GM12878 (cell line): ENCODE results near the gene DGKB. TPM values are rescaled to one million over a fixed set of nuclear protein-coding genes. Genes with fewer than 3 reads are reported as not detected.

Source experiments
- ATAC-seq: fragments of 200-7000 bp; cut with Tn5 transposase; 3 replicates; pipeline ENCODE4 v1.9.1; 2020; ENCODE audit warnings: mild to moderate bottlenecking, moderate library complexity
- BruUV-seq: library from RNA; stranded (reverse); fragments of 400-500 nt; replicated peaks from 2 replicates; lab custom pipeline; 2021; lab: Mats Ljungman, UMichigan
- CTCF ChIA-PET: fragments of 300-600 bp; sonication (Branson Sonifier 250); formaldehyde crosslinking; extraction: SDS; loops from one replicate; lab custom pipeline; 2021; ENCODE audit warnings: inconsistent platforms; lab: Yijun Ruan, JAX
- POLR2A ChIA-PET: fragments of 350-600 bp; formaldehyde crosslinking; extraction: SDS; loops from one replicate; lab custom pipeline; 2021; ENCODE audit warnings: inconsistent platforms; lab: Charles Lee
- RAD21 ChIA-PET: fragments of 300-600 bp; sonication (Branson Sonifier 250); formaldehyde crosslinking; loops from one replicate; lab custom pipeline; 2023; ENCODE audit warnings: antibody characterized with exemption; ENCODE audit not compliant: unreplicated experiment; lab: Charles Lee
- SMC1A ChIA-PET: fragments of 300-600 bp; sonication (Branson Sonifier 250); formaldehyde crosslinking; loops from one replicate; lab custom pipeline; 2023; ENCODE audit not compliant: unreplicated experiment, uncharacterized antibody; lab: Charles Lee
- DNase-seq: peaks from one replicate; pipeline ENCODE4 v3.0.0-alpha.2; 2011; ENCODE audit warnings: low read depth, low spot score
- FAIRE-seq: peaks from 3 replicates; lab custom pipeline; 2011; peaks lifted over from hg19 to GRCh38; lab: Jason Lieb, UNC
- H2AFZ ChIP-seq: 2 replicates; pipeline ENCODE4 v1.6.0; 2011; ENCODE audit warnings: low read depth, low read length, control low read depth; ENCODE audit not compliant: control insufficient read depth
- H3K27ac ChIP-seq: 2 replicates; pipeline ENCODE4 v1.5.1; 2011; ENCODE audit warnings: control low read depth; ENCODE audit not compliant: control insufficient read depth, insufficient read depth
- H3K27me3 ChIP-seq, 2 experiments: replicated peaks in 1 of 2; 2 replicates each; pipeline versions ENCODE4 v1.6.0 to v1.6.1; 2011; ENCODE audit warnings: low read length in 1 of 2; ENCODE audit not compliant: control insufficient read depth in 2 of 2, insufficient read depth in 2 of 2
- H3K36me3 ChIP-seq, 2 experiments: 2 replicates each; pipeline ENCODE4 v1.5.1; 2011; ENCODE audit warnings: low read length in 1 of 2; ENCODE audit not compliant: control insufficient read depth in 2 of 2, insufficient read depth in 2 of 2
- H3K4me1 ChIP-seq: 2 replicates; pipeline ENCODE4 v1.6.1; 2011; ENCODE audit warnings: mild to moderate bottlenecking, low read length, moderate library complexity, mixed read lengths; ENCODE audit not compliant: control insufficient read depth, insufficient read depth
- H3K4me2 ChIP-seq: 2 replicates; pipeline ENCODE4 v1.6.0; 2011; ENCODE audit warnings: control low read depth; ENCODE audit not compliant: control insufficient read depth, insufficient read depth
- H3K4me3 ChIP-seq: fragments of 200-600 bp; sonication (generic); 2 replicates; pipeline ENCODE4 v1.5.1; 2016
- H3K79me2 ChIP-seq: 2 replicates; pipeline ENCODE4 v1.6.0; 2011; ENCODE audit warnings: low read length; ENCODE audit not compliant: control insufficient read depth, insufficient read depth
- H3K9ac ChIP-seq: 2 replicates; pipeline ENCODE4 v1.8.0; 2011; ENCODE audit warnings: low read length, control low read depth, mixed read lengths; ENCODE audit not compliant: control insufficient read depth, insufficient read depth
- H3K9me3 ChIP-seq: replicated peaks from 3 replicates; pipeline ENCODE4 v1.5.1; 2011; ENCODE audit warnings: mild to moderate bottlenecking, low read length; ENCODE audit not compliant: control insufficient read depth, insufficient read depth
- H4K20me1 ChIP-seq: 2 replicates; pipeline ENCODE4 v1.6.0; 2011; ENCODE audit not compliant: control insufficient read depth, insufficient read depth
- EED ChIP-seq: sonication (generic); IDR thresholded peaks from 2 replicates; pipeline ENCODE4 v1.6.1; 2016; ENCODE audit warnings: antibody characterized with exemption, low read depth
- EGR1 ChIP-seq, 2 experiments: IDR thresholded peaks; 1 replicate in 1 of 2; 2 replicates in 1 of 2; pipeline ENCODE4 v1.6.1; 2011 to 2012; ENCODE audit warnings: low read depth in 2 of 2, low read length in 2 of 2, borderline replicate concordance in 1 of 2, mild to moderate bottlenecking in 1 of 2, moderate library complexity in 1 of 2
- KLF5 ChIP-seq: fragments of 450-650 bp; IDR thresholded peaks from 2 replicates; pipeline ENCODE4 v1.6.1; 2014; ENCODE audit warnings: mild to moderate bottlenecking; ENCODE audit not compliant: partially characterized antibody
- PRDM15 ChIP-seq: fragments of 450-650 bp; formaldehyde crosslinking; IDR thresholded peaks from 2 replicates; pipeline ENCODE4 v1.4.0; 2020; ENCODE audit warnings: mild to moderate bottlenecking, moderate library complexity
- RELA ChIP-seq: fragments of 450-650 bp; IDR thresholded peaks from 2 replicates; pipeline ENCODE4 v1.8.0; 2014; ENCODE audit warnings: borderline replicate concordance; ENCODE audit not compliant: partially characterized antibody
- SIX5 ChIP-seq: IDR thresholded peaks from 2 replicates; pipeline ENCODE4 v1.6.1; 2011; ENCODE audit warnings: mild to moderate bottlenecking, low read depth, low read length, moderate library complexity; ENCODE audit not compliant: severe bottlenecking
- SPI1 ChIP-seq: IDR thresholded peaks from 2 replicates; pipeline ENCODE4 v1.6.1; 2011; ENCODE audit warnings: low read depth, mild to moderate bottlenecking, low read length, moderate library complexity, borderline replicate concordance; ENCODE audit not compliant: insufficient read depth
- YY1 ChIP-seq: IDR thresholded peaks from 2 replicates; pipeline ENCODE4 v1.6.1; 2011; ENCODE audit warnings: low read depth, mild to moderate bottlenecking, low read length
- ZBED1 ChIP-seq: IDR thresholded peaks from 2 replicates; pipeline ENCODE4 v1.6.1; 2016; ENCODE audit warnings: borderline replicate concordance
- ZBTB11 ChIP-seq: fragments of 450-650 bp; formaldehyde crosslinking; IDR thresholded peaks from 2 replicates; pipeline ENCODE4 v1.5.0; 2022; ENCODE audit warnings: mild to moderate bottlenecking, missing genetic modification characterization
- ZNF217 ChIP-seq: fragments of 450-650 bp; IDR thresholded peaks from 2 replicates; pipeline ENCODE4 v1.6.1; 2017; ENCODE audit warnings: antibody characterized with exemption, mild to moderate bottlenecking
- ZNF622 ChIP-seq: fragments of 450-650 bp; IDR thresholded peaks from 2 replicates; pipeline ENCODE4 v1.6.1; 2017; ENCODE audit warnings: mild to moderate bottlenecking, inconsistent platforms
- WGBS: methylation state at CpG from one replicate; pipeline ENCODE4 v1.1.6; 2016; ENCODE audit warnings: low lambda C conversion rate; ENCODE audit not compliant: insufficient replicate concordance, insufficient coverage; ENCODE audit errors: missing lambda C conversion rate; 5-methylcytosine and 5-hydroxymethylcytosine counted together
- in situ Hi-C: fragments of 300-500 bp; cut with MboI; formaldehyde crosslinking; loops from 9 replicates; pipeline ENCODE4 v1.14.3; 2018; ENCODE audit warnings: mixed read lengths
- intact Hi-C: fragments of 100-400 bp; cut with micrococcal nuclease; formaldehyde crosslinking; loops from one replicate; pipeline ENCODE4 v1.14.2; 2022; ENCODE audit not compliant: unreplicated experiment
- polyA plus RNA-seq, 11 experiments: library from polyadenylated mRNA; depleted of rRNA in 4 of 11; unstranded in 6 of 11; stranded (reverse) in 5 of 11; fragments of >200 nt; fragmentation: Nextera tagmentation in 4 of 11; fragmentation: Illumina TruSeq in 1 of 11; extraction: Ambion mirVana in 4 of 11; extraction: Trizol in 1 of 11; gene quantifications; 1 replicate in 1 of 11; 2 replicates in 10 of 11; pipeline versions ENCODE4 v1.2.1 to v1.2.3, GENCODE V29; 2011 to 2016; ENCODE audit warnings: inconsistent platforms in 2 of 11, missing spikeins in 2 of 11, low read depth in 1 of 11
- total RNA-seq, 4 experiments: library from RNA; depleted of rRNA in 3 of 4; stranded (reverse); fragments of >200 nt in 3 of 4; fragmentation: Illumina TruSeq in 1 of 4; extraction: Trizol in 1 of 4; gene quantifications; 2 replicates each; pipeline versions ENCODE4 v1.2.1 to v1.2.3, GENCODE V29; 2013 to 2021

Gene DGKB
- total and polyA plus RNA-seq, 10 of the 15 experiments (the other 5 are each of a cell fraction or from before 2014, with no cell fraction given): 0.02 to 0.10 (median 0.04) TPM; not detected in 6

GRCh38 chr7:14839307-14839706 is 63.2 kb downstream of the DGKB start:
- BruUV-seq: no TSS peak
- Histone ChIP-seq H3K36me3 (no peaks in the 10 kb centered on the region), H3K27me3 (no peaks in the 10 kb centered on the region), H3K4me1 (no peaks in the 10 kb centered on the region), H3K4me2 (no peak overlapping the region), H3K9me3 (no peaks in the 10 kb centered on the region), H4K20me1 (no peaks in the 10 kb centered on the region), H3K27ac (no peak overlapping the region), H2AFZ (no peak overlapping the region), H3K4me3 (no peak overlapping the region), H3K79me2 (no peaks in the 10 kb centered on the region), H3K9ac (no peak overlapping the region)
- RAD21 ChIA-PET: no interaction called here
- no peak for TF ChIP-seq RELA
- no peak for TF ChIP-seq ZNF217
- SMC1A ChIA-PET: no interaction called here
- ATAC-seq (no peak), DNase-seq (no peak), FAIRE-seq (no peak)
- POLR2A ChIA-PET: no interaction called here
- in situ Hi-C loops (no loop called here), intact Hi-C loops (no loop called here)
- WGBS: 29% methylated on average over 1 of the region's 1 CpG
- CTCF ChIA-PET: no interaction called here

- Histone ChIP-seq H2AFZ (no peak overlapping the region), H3K4me3 (no peak overlapping the region), H3K9ac (no peak overlapping the region), H3K79me2 (no peaks in the 10 kb centered on the region), H3K4me2 (no peak overlapping the region), H3K4me1 (no peaks in the 10 kb centered on the region), H3K9me3 (no peaks in the 10 kb centered on the region), H3K27ac (no peak overlapping the region), H4K20me1 (no peaks in the 10 kb centered on the region), H3K27me3 (no peaks in the 10 kb centered on the region), H3K36me3 (no peaks in the 10 kb centered on the region)
- SMC1A ChIA-PET: no interaction called here
- intact Hi-C loops (no loop called here), in situ Hi-C loops (no loop called here)
- POLR2A ChIA-PET: no interaction called here
- no TSS peak for BruUV-seq
- DNase-seq (no peak), ATAC-seq (no peak), FAIRE-seq (no peak)
- CTCF ChIA-PET: interaction anchor here (0.6 kb wide), 1 partner anchor 1014 kb away, joined by 3 read pairs; no protein-coding TSS in a partner anchor
- RAD21 ChIA-PET: interaction anchor here (0.8 kb wide), 1 partner anchor 118 kb away, joined by 3 read pairs; no protein-coding TSS in a partner anchor
- TF ChIP-seq ZNF622 (no peak), PRDM15 (CRISPR knock-in tag) (no peak), EGR1 (IDR thresholded peaks at IDR 0.05; ENCODE audit: borderline replicate concordance in 1 of 2, low read depth in 2 of 2, low read length in 2 of 2) (no peak), ZBED1 (no peak), SIX5 (no peak), KLF5 (no peak), ZBTB11 (CRISPR knock-in tag) (no peak), EED (no peak), SPI1 (no peak), YY1 (no peak)
Observed at GRCh38 chr7:14837216-14837615, 65.3 kb downstream of the DGKB start.
